A673 (cell line): ENCODE data around the gene TRIM38.

ENCODE experiments used
- CTCF ChIP-seq: fragments of 300-800, 200-600 bp; sonication (generic); conservative IDR thresholded peaks from 2 replicates; pipeline ENCODE4 v1.5.1; 2017; ENCODE audit warnings: low read depth, mild to moderate bottlenecking, antibody characterized with exemption, low read length, moderate library complexity, mixed read lengths
- EZH2 ChIP-seq: fragments of 200-600 bp; sonication (generic); IDR thresholded peaks from 2 replicates; pipeline ENCODE4 v1.6.1; 2017; ENCODE audit warnings: borderline replicate concordance, low read depth, mild to moderate bottlenecking, mixed read lengths, antibody characterized with exemption, low read length; ENCODE audit not compliant: poor library complexity, severe bottlenecking

- TF ChIP-seq CTCF (no peak), EZH2 (no peak)
Observed at GRCh38 chr6:25987845-25988244, 25.2 kb downstream of the TRIM38 start.
